H1 (cell line): ENCODE data around the gene DSP. TPM values are rescaled to one million over a fixed set of nuclear protein-coding genes. Genes with fewer than 3 reads are reported as not detected.

ENCODE experiments used
- CTCF ChIA-PET: fragments of 300-600 bp; sonication (Branson Sonifier 250); formaldehyde crosslinking; loops from one replicate; lab custom pipeline; 2021; ENCODE audit not compliant: partially characterized antibody; lab: Charles Lee
- POLR2A ChIA-PET: fragments of 300-600 bp; sonication (Branson Sonifier 250); formaldehyde crosslinking; loops from one replicate; lab custom pipeline; 2021; ENCODE audit warnings: inconsistent platforms; ENCODE audit not compliant: partially characterized antibody; lab: Charles Lee
- DNase-seq, 2 experiments: peaks; one replicate each; pipeline versions ENCODE4 v3.0.0 to v3.0.0-alpha.2; 2010 to 2022; ENCODE audit warnings: low spot score in 2 of 2, low read depth in 1 of 2, mixed read lengths in 1 of 2
- FAIRE-seq: peaks from 2 replicates; lab custom pipeline; 2011; peaks lifted over from hg19 to GRCh38; lab: Jason Lieb, UNC
- H2AFZ ChIP-seq: 2 replicates; pipeline ENCODE4 v1.8.1; 2012; ENCODE audit warnings: low read length, inconsistent platforms
- H2AK5ac ChIP-seq: 2 replicates; pipeline ENCODE4 v1.6.1; 2013; ENCODE audit warnings: low read depth, low read length
- H2BK120ac ChIP-seq: replicated peaks from 2 replicates; pipeline ENCODE3; 2013; ENCODE audit warnings: low read depth, low read length, inconsistent platforms
- H2BK12ac ChIP-seq: 2 replicates; pipeline ENCODE4 v1.6.1; 2013; ENCODE audit warnings: low read depth, low read length
- H2BK15ac ChIP-seq: 2 replicates; pipeline ENCODE4 v1.6.1; 2013; ENCODE audit warnings: low read length
- H2BK20ac ChIP-seq: 2 replicates; pipeline ENCODE4 v1.6.1; 2013; ENCODE audit warnings: low read length
- H2BK5ac ChIP-seq: 2 replicates; pipeline ENCODE4 v1.6.1; 2013; ENCODE audit warnings: low read depth, low read length
- H3K14ac ChIP-seq: 2 replicates; pipeline ENCODE4 v1.6.1; 2013; ENCODE audit warnings: inconsistent platforms; ENCODE audit not compliant: insufficient read length
- H3K18ac ChIP-seq: 2 replicates; pipeline ENCODE4 v1.6.1; 2013; ENCODE audit warnings: low read length; ENCODE audit errors: extremely low read depth
- H3K23ac ChIP-seq: 2 replicates; pipeline ENCODE4 v1.6.1; 2013; ENCODE audit warnings: inconsistent platforms; ENCODE audit not compliant: insufficient read length
- H3K23me2 ChIP-seq: 2 replicates; pipeline ENCODE4 v1.6.1; 2013; ENCODE audit warnings: low read depth, low read length
- H3K27ac ChIP-seq: 2 replicates; pipeline ENCODE4 v1.6.1; 2011; ENCODE audit warnings: low read depth, low read length, inconsistent platforms
- H3K27me3 ChIP-seq, 4 experiments: replicated peaks in 1 of 4; 1 replicate in 1 of 4; 2 replicates in 3 of 4; pipeline versions ENCODE4 v1.6.1 to v1.8.1; 2011 to 2013; ENCODE audit warnings: low read length in 3 of 4, mild to moderate bottlenecking in 3 of 4, inconsistent platforms in 2 of 4, mixed read lengths in 2 of 4, moderate library complexity in 1 of 4; ENCODE audit not compliant: control insufficient read depth in 3 of 4, insufficient read depth in 3 of 4; ENCODE audit errors: extremely low read depth in 1 of 4
- H3K36me3 ChIP-seq, 4 experiments: 2 replicates each; pipeline versions ENCODE4 v1.6.1 to v1.8.1; 2011 to 2013; ENCODE audit warnings: mild to moderate bottlenecking in 4 of 4, low read length in 3 of 4, moderate library complexity in 2 of 4, control low read depth in 1 of 4, inconsistent platforms in 1 of 4; ENCODE audit not compliant: insufficient read depth in 4 of 4, control insufficient read depth in 2 of 4
- H3K4ac ChIP-seq: replicated peaks from 2 replicates; pipeline ENCODE3; 2013; ENCODE audit warnings: low read length, low read depth, mixed read lengths, inconsistent platforms; ENCODE audit not compliant: insufficient read length
- H3K4me1 ChIP-seq, 4 experiments: replicated peaks in 1 of 4; 1 replicate in 1 of 4; 2 replicates in 3 of 4; pipeline versions ENCODE4 v1.6.1 to v1.8.1; 2011 to 2013; ENCODE audit warnings: low read length in 3 of 4, inconsistent platforms in 2 of 4, mixed read lengths in 1 of 4; ENCODE audit not compliant: insufficient read depth in 4 of 4, control insufficient read depth in 3 of 4
- H3K4me2 ChIP-seq, 2 experiments: 2 replicates each; pipeline versions ENCODE4 v1.6.1 to v1.8.1; 2011 to 2013; ENCODE audit warnings: low read depth in 2 of 2, low read length in 2 of 2, control low read depth in 1 of 2, inconsistent platforms in 1 of 2, mild to moderate bottlenecking in 1 of 2; ENCODE audit not compliant: insufficient read depth in 1 of 2
- H3K4me3 ChIP-seq, 4 experiments: fragments of 200-600, 300-600 bp in 1 of 4; sonication (generic), shearing (Covaris generic), sonication (Bioruptor Twin) in 1 of 4; 2 replicates each; pipeline versions ENCODE4 v1.5.1 to v1.8.1; 2011 to 2016; ENCODE audit warnings: low read length in 4 of 4, low read depth in 3 of 4, control low read depth in 2 of 4, inconsistent platforms in 2 of 4, mild to moderate bottlenecking in 2 of 4, mixed read lengths in 1 of 4, moderate library complexity in 1 of 4; ENCODE audit not compliant: insufficient read depth in 2 of 4; ENCODE audit errors: extremely low read depth in 1 of 4
- H3K56ac ChIP-seq: replicated peaks from 2 replicates; pipeline ENCODE3; 2013; ENCODE audit warnings: low read depth, mild to moderate bottlenecking, mixed read lengths, low read length, inconsistent platforms; ENCODE audit not compliant: insufficient read length
- H3K79me1 ChIP-seq: 2 replicates; pipeline ENCODE4 v1.6.1; 2013; ENCODE audit warnings: low read depth, low read length, control low read depth
- H3K79me2 ChIP-seq, 2 experiments: 2 replicates each; pipeline versions ENCODE4 v1.6.1 to v1.8.1; 2012 to 2013; ENCODE audit warnings: low read length in 2 of 2, mild to moderate bottlenecking in 2 of 2, inconsistent platforms in 1 of 2; ENCODE audit not compliant: insufficient read depth in 2 of 2, control insufficient read depth in 1 of 2
- H3K9ac ChIP-seq, 4 experiments: replicated peaks in 1 of 4; 1 replicate in 1 of 4; 2 replicates in 3 of 4; pipeline versions ENCODE4 v1.6.1 to v1.8.1; 2011 to 2013; ENCODE audit warnings: low read depth in 3 of 4, low read length in 3 of 4, control low read depth in 2 of 4, mild to moderate bottlenecking in 2 of 4, moderate library complexity in 2 of 4, inconsistent platforms in 1 of 4; ENCODE audit errors: extremely low read depth in 1 of 4
- H3K9me3 ChIP-seq, 2 experiments: 2 replicates each; pipeline versions ENCODE4 v1.6.1 to v1.8.1; 2012 to 2013; ENCODE audit warnings: mild to moderate bottlenecking in 2 of 2, moderate library complexity in 2 of 2, control low read depth in 1 of 2, inconsistent platforms in 1 of 2, low read depth in 1 of 2, low read length in 1 of 2, mixed read lengths in 1 of 2; ENCODE audit not compliant: insufficient read depth in 2 of 2
- H4K20me1 ChIP-seq, 2 experiments: replicated peaks in 1 of 2; 2 replicates each; pipeline versions ENCODE3 to v1.8.1; 2011 to 2013; ENCODE audit warnings: inconsistent platforms in 2 of 2, low read length in 2 of 2, mild to moderate bottlenecking in 1 of 2; ENCODE audit not compliant: insufficient read depth in 2 of 2, control insufficient read depth in 1 of 2
- H4K5ac ChIP-seq: 2 replicates; pipeline ENCODE4 v1.6.1; 2013; ENCODE audit warnings: low read length, low read depth, mixed read lengths, inconsistent platforms; ENCODE audit not compliant: insufficient read length
- H4K8ac ChIP-seq: 2 replicates; pipeline ENCODE4 v1.8.0; 2013; ENCODE audit warnings: mild to moderate bottlenecking, moderate library complexity, low read length, inconsistent platforms; ENCODE audit not compliant: insufficient read depth; ENCODE audit errors: extremely low read depth
- H4K91ac ChIP-seq: replicated peaks from 2 replicates; pipeline ENCODE3; 2013; ENCODE audit warnings: low read length, mixed read lengths, inconsistent platforms; ENCODE audit not compliant: insufficient read length
- ATF2 ChIP-seq: IDR thresholded peaks from 2 replicates; pipeline ENCODE4 v1.6.1; 2012; ENCODE audit warnings: low read length, inconsistent platforms
- BACH1 ChIP-seq: IDR thresholded peaks from 2 replicates; pipeline ENCODE4 v1.6.1; 2012; ENCODE audit warnings: low read length, improper control_type of control experiment
- BCL11A ChIP-seq, 2 experiments: IDR thresholded peaks; one replicate each; pipeline ENCODE4 v1.6.1; 2011; ENCODE audit warnings: low read depth in 2 of 2, low read length in 2 of 2, mild to moderate bottlenecking in 2 of 2
- BRCA1 ChIP-seq: IDR thresholded peaks from 2 replicates; pipeline ENCODE4 v1.6.1; 2012; ENCODE audit warnings: low read depth, low read length, improper control_type of control experiment
- HDAC6 ChIP-seq: IDR thresholded peaks from one replicate; pipeline ENCODE4 v1.7.1; 2012; ENCODE audit warnings: low read depth, mild to moderate bottlenecking, inconsistent platforms, low read length, moderate library complexity
- NRF1 ChIP-seq: IDR thresholded peaks from 2 replicates; pipeline ENCODE4 v1.6.1; 2011; ENCODE audit warnings: mild to moderate bottlenecking, low read depth, low read length, improper control_type of control experiment
- RAD21 ChIP-seq, 2 experiments: IDR thresholded peaks in 1 of 2; conservative IDR thresholded peaks in 1 of 2; 2 replicates each; pipeline ENCODE4 v1.6.1; 2011; ENCODE audit warnings: low read depth in 2 of 2, low read length in 2 of 2, improper control_type of control experiment in 1 of 2, inconsistent platforms in 1 of 2, mild to moderate bottlenecking in 1 of 2, moderate library complexity in 1 of 2
- SIRT6 ChIP-seq: IDR thresholded peaks from one replicate; pipeline ENCODE4 v1.7.1; 2012; ENCODE audit warnings: low read length, inconsistent platforms
- SUZ12 ChIP-seq: fragments of 200-600 bp; sonication (generic); IDR thresholded peaks from 2 replicates; pipeline ENCODE4 v1.6.1; 2012; ENCODE audit warnings: mild to moderate bottlenecking, inconsistent platforms, low read length, moderate library complexity, mixed read lengths
- TAF7 ChIP-seq: optimal IDR thresholded peaks from 2 replicates; pipeline ENCODE3; 2011; ENCODE audit warnings: low read depth, mild to moderate bottlenecking, inconsistent platforms, low read length, moderate library complexity, borderline replicate concordance
- TCF12 ChIP-seq: IDR thresholded peaks from 2 replicates; pipeline ENCODE4 v1.6.1; 2011; ENCODE audit warnings: low read depth, mild to moderate bottlenecking, low read length
- WGBS, 2 experiments: shearing (Covaris generic) in 1 of 2; methylation state at CpG; one replicate each; pipeline versions ENCODE4 v1.1.6 to v1.1.7; 2013 to 2015; ENCODE audit warnings: low lambda C conversion rate in 2 of 2, mixed read lengths in 2 of 2, inconsistent platforms in 1 of 2, low coverage in 1 of 2, missing lambda C conversion rate in 1 of 2; ENCODE audit not compliant: insufficient replicate concordance in 2 of 2, insufficient coverage in 1 of 2, insufficient read length in 1 of 2; ENCODE audit errors: extremely low coverage in 1 of 2, missing lambda C conversion rate in 1 of 2; 5-methylcytosine and 5-hydroxymethylcytosine counted together
- polyA plus RNA-seq, 7 experiments: library from polyadenylated mRNA; depleted of rRNA in 3 of 7; stranded (reverse) in 5 of 7; unstranded in 2 of 7; fragments of >200 nt in 5 of 7; fragments of 200-250 nt in 2 of 7; gene quantifications; 1 replicate in 5 of 7; 2 replicates in 1 of 7; 4 replicates in 1 of 7; pipeline versions ENCODE4 v1.2.1 to v1.2.3, GENCODE V29; 2011 to 2013; ENCODE audit warnings: missing spikeins in 2 of 7, mixed read lengths in 2 of 7
- total RNA-seq: library from RNA; stranded (reverse); fragmentation: NEBNext Ultra II Directional; extraction: Animal tissue kit (Norgen Biotek cat#: 25700); gene quantifications from 2 replicates; pipeline ENCODE4 v1.2.1, GENCODE V29; 2021

The DSP gene
- total and polyA plus RNA-seq, 2 of the 8 experiments (the other 6 are each of a cell fraction or from before 2014, with no cell fraction given): 14.3 to 48.5 TPM

GRCh38 chr6:7512320-7512719 lies 29.2 kb upstream of the DSP start:
- Histone ChIP-seq H3K23me2 (no peaks in the 10 kb centered on the region), H3K9me3 (no peaks in the 10 kb centered on the region), H3K79me1 (no peaks in the 10 kb centered on the region), H4K5ac (no peak overlapping the region), H2AFZ (no peak overlapping the region), H3K23ac (no peak overlapping the region), H3K56ac (no peak overlapping the region), H3K14ac (no peak overlapping the region), H2AK5ac (no peak overlapping the region), H3K36me3 (no peaks in the 10 kb centered on the region), H3K27ac (no peak overlapping the region), H3K4me1 (no peaks in the 10 kb centered on the region), H3K4me3 (no peak overlapping the region), H2BK12ac (no peak overlapping the region), H4K8ac (no peak overlapping the region), H4K91ac (no peak overlapping the region), H3K4ac (no peak overlapping the region), H3K9ac (no peak overlapping the region), H4K20me1 (no peaks in the 10 kb centered on the region), H2BK120ac (no peak overlapping the region), H3K27me3 (no peaks in the 10 kb centered on the region), H2BK15ac (no peak overlapping the region), H2BK20ac (no peak overlapping the region), H3K18ac (no peak overlapping the region), H3K79me2 (no peaks in the 10 kb centered on the region), H3K4me2 (no peak overlapping the region), H2BK5ac (no peak overlapping the region)
- FAIRE-seq: no peak
- POLR2A ChIA-PET: no interaction called here
- CTCF ChIA-PET: no interaction called here
- TF ChIP-seq BRCA1: no peak
- no peak for TF ChIP-seq RAD21 (IDR thresholded peaks at IDR 0.05 in 1 of 2, conservative IDR thresholded peaks at IDR 0.05 in 1 of 2; ENCODE audit: low read depth in 2 of 2, low read length in 2 of 2)
- no peak for TF ChIP-seq BACH1
- no peak for TF ChIP-seq TCF12
- TF ChIP-seq HDAC6: no peak
- no peak for TF ChIP-seq BCL11A (IDR thresholded peaks at IDR 0.05; ENCODE audit: low read depth in 2 of 2, low read length in 2 of 2)
- no peak for TF ChIP-seq SIRT6
- no peak for TF ChIP-seq ATF2
- TF ChIP-seq NRF1: no peak
- no peak for TF ChIP-seq SUZ12
- no peak for TF ChIP-seq TAF7
- WGBS, 2 experiments: 93% methylated on average over 2 of the region's 2 CpGs; no CpG with 5 or more reads in 1 of the 2 experiments
- DNase-seq: no peak
